Hematopoietic multipotent progenitor cell treated with erythropoietin and hydrocortisone succinate and interleukin-3 and kit ligand, for 15 days (in vitro differentiated cells): ENCODE results near the gene DDX24.

Experiments used
- DNase-seq: peaks from one replicate; pipeline ENCODE4 v3.0.0-alpha.2; 2015; ENCODE audit warnings: low spot score

DDX24 gene

GRCh38 chr14:94031161-94031882 is 49.7 kb downstream of the DDX24 start:
- no peak for DNase-seq

GRCh38 chr14:94030571-94030970 is 50.4 kb downstream of the DDX24 start:
- DNase-seq: no peak

- no peak for DNase-seq
Measured at GRCh38 chr14:94029671-94030203, 51.3 kb downstream of the DDX24 start.

- no peak for DNase-seq
Measured at GRCh38 chr14:94029265-94029664, 51.7 kb downstream of the DDX24 start.

- DNase-seq: no peak
Measured at GRCh38 chr14:94028450-94028826, 52.6 kb downstream of the DDX24 start.

- no peak for DNase-seq
Measured at GRCh38 chr14:94027566-94028449, 53.2 kb downstream of the DDX24 start.

GRCh38 chr14:94026889-94027469 is 54.0 kb downstream of the DDX24 start:
- no peak for DNase-seq

GRCh38 chr14:94026173-94026888 is 54.7 kb downstream of the DDX24 start, which contains the start of gene OTUB2:
Gene OTUB2, plus strand, starts transcription at chr14:94026340. Its CDS starts 198 bp downstream, at chr14:94026538.
- DNase-seq: peak; percentile 83

- no peak for DNase-seq
Measured at GRCh38 chr14:94025720-94026119, 55.3 kb downstream of the DDX24 start.

- DNase-seq: no peak
Measured at GRCh38 chr14:94024549-94024948, 56.5 kb downstream of the DDX24 start.

GRCh38 chr14:94022532-94023411 is 58.2 kb downstream of the DDX24 start:
- no peak for DNase-seq

- DNase-seq: no peak
Measured at GRCh38 chr14:94021416-94022157, 59.4 kb downstream of the DDX24 start.

- DNase-seq: no peak
Measured at GRCh38 chr14:94021001-94021400, 60.0 kb downstream of the DDX24 start.

- DNase-seq: no peak
Measured at GRCh38 chr14:94020267-94020666, 60.7 kb downstream of the DDX24 start.

- no peak for DNase-seq
Measured at GRCh38 chr14:94019329-94019728, 61.7 kb downstream of the DDX24 start.

- no peak for DNase-seq
Measured at GRCh38 chr14:94018308-94018707, 62.7 kb downstream of the DDX24 start.

- DNase-seq: no peak
Measured at GRCh38 chr14:94016446-94016976, 64.5 kb downstream of the DDX24 start.

- DNase-seq: no peak
Measured at GRCh38 chr14:94015223-94015622, 65.8 kb downstream of the DDX24 start.

GRCh38 chr14:94014382-94014781 is 66.6 kb downstream of the DDX24 start:
- DNase-seq: no peak

GRCh38 chr14:94011795-94012194 is 69.2 kb downstream of the DDX24 start:
- DNase-seq: no peak
